Measurements from ENCODE around the gene ADAP2.

DNA sequence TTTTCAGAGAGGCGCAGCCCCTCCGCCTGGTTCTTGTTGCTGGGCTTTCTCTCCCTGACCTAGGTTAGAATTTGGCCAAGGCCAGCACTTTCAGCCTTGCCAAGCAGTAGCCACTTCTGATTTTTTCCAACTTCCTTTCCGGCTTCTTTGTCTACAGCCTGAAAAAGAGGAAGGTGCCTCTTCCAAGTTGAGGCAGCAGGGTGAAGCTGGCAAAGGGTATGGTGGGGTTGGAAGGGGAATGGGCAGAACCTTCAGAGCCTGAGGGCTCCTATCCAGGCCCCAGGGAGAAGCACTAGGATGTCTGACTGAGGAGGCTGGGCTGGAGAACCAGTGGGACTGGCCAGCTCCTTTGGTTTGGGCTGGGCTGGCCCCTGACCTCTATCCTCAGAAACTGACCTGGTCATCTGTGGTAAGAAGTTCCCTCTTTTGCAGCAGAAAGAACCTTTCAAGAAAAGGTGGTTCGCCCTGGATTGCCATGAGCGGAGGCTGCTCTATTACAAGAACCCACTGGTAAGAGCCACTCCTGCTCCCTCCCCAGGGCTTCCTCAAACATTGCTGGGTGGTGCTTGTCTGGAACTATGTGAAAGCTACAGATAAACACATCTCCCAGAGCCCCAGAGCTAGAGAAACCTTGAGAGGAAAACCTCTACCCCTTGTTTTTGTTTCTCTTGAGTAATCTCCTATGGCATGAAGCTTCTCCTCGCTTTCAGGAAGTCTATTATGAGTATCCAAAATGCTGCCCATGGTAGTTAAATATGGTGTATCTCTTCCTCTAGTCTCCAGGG, 32.5 kb downstream of the ADAP2 start:
- no peak for TF ChIP-seq CTCF (IDR thresholded peaks at IDR 0.05)
- no peak for TF ChIP-seq ZFX (IDR thresholded peaks at IDR 0.05; ENCODE audit: borderline replicate concordance)

Data from 22Rv1 (cell line).